C4-2B (cell line): ENCODE measurements around the gene MBNL1.
A peak's percentile ranks its signal among the peaks of the same experiment; 100 is the strongest.

ENCODE experiments used
- H3K27ac ChIP-seq: fragments of 450-650 bp; 2 replicates; pipeline ENCODE4 v1.5.1; 2017
- ZFX ChIP-seq: fragments of 450-650 bp; IDR thresholded peaks from 2 replicates; pipeline ENCODE4 v1.6.1; 2017
- TF ChIP-seq, protein P1 (sequence below): fragments of 450-650 bp; conservative IDR thresholded peaks from 2 replicates; pipeline ENCODE4 v1.5.1; 2017; ENCODE audit warnings: mild to moderate bottlenecking

MBNL1 gene

DNA sequence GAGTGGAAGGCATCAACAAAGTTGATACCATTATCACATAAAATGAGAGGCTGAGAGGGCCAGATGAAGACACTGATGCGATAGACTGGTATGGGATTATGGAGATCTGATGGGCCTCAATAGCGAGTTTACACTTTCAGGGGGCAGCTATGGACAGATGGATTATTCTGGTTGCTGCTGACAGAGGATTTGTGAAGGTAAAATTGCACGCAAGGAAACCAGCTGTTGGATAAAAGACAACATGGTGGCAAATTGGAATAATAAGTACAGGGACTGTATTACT lies 203.9 kb downstream of the MBNL1 start:
- H3K27ac ChIP-seq = no peak overlapping the region
- no peak for TF ChIP-seq ZFX
- TF ChIP-seq, protein P1, sequence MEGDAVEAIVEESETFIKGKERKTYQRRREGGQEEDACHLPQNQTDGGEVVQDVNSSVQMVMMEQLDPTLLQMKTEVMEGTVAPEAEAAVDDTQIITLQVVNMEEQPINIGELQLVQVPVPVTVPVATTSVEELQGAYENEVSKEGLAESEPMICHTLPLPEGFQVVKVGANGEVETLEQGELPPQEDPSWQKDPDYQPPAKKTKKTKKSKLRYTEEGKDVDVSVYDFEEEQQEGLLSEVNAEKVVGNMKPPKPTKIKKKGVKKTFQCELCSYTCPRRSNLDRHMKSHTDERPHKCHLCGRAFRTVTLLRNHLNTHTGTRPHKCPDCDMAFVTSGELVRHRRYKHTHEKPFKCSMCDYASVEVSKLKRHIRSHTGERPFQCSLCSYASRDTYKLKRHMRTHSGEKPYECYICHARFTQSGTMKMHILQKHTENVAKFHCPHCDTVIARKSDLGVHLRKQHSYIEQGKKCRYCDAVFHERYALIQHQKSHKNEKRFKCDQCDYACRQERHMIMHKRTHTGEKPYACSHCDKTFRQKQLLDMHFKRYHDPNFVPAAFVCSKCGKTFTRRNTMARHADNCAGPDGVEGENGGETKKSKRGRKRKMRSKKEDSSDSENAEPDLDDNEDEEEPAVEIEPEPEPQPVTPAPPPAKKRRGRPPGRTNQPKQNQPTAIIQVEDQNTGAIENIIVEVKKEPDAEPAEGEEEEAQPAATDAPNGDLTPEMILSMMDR = no peak

DNA sequence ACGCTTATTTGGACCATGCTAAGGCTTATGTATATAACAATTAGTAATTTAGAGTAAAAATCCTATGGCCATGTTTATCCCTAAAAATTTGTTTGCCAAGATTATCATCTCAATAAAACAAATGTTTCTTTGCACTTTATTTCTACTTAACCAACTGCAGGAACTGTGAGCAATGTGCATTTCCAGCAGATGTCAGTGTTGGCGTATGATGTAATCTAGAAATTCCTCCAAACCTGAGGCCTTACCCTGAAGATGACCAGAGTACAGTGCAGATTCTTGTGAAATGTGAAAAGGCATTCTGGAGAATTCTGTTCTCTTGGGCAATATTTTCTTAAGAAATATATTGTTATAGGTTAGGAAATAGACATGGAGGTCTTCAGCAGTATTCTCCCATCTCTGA lies 205.9 kb downstream of the MBNL1 start:
- no peak for TF ChIP-seq ZFX
- TF ChIP-seq, protein P1 = peak; percentile 89

DNA sequence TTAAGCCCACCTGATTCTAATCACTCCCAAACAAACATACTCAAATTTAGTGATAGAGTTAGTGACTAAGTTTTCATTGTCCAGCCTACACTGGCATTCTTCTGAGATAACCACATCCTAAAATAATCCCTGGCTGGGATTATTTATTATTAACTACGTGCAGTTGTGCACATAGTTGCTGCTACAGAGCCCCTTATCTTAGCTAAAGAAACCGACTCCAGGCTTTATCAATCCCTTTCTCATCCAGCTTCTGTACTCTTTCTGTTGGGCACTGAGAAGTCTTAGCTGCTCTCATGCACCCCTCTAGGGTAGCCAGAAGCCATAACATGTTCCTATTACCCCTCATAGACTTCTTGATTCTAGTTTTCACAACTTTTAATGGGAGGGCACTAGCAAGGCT lies 208.7 kb downstream of the MBNL1 start:
- TF ChIP-seq, protein P1 = no peak
- no peak for TF ChIP-seq ZFX
- no peak overlapping the region for H3K27ac ChIP-seq

More for the DNA sequence above, 205.9 kb downstream of the MBNL1 start:
- no peak overlapping the region for H3K27ac ChIP-seq

DNA sequence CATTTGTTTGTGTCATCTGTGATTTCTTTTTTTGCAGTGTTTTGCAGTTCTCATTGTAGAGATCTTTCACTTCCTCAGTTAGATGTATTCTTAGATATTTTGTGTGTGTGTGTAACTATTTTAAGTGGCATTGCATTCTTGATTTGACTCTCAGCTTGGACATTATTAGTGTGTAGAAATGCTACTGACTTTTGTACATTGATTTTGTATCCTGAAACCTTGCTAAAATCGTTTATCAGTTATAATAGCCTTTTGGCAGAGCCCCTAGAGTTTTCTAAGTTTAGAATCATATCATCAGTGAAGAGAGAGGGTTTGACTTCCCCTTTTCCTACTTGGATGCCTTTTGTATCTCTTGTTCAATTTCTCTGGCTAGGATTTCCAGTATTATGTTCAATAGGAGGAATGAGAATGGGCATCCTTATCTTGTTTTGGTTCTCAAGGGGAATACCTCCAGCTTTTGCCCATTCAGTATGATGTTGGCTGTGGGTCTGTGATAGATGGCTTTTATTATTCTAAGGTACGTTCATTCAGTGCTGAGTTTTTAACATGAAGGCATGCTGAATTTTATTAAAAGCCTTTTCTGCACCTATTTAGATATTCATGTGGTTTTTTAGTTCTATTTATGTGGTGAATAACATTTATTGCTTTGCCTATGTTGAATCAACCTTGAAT lies 211.7 kb downstream of the MBNL1 start:
- H3K27ac ChIP-seq = no peak overlapping the region
- TF ChIP-seq ZFX = no peak
- TF ChIP-seq, protein P1 = no peak

DNA sequence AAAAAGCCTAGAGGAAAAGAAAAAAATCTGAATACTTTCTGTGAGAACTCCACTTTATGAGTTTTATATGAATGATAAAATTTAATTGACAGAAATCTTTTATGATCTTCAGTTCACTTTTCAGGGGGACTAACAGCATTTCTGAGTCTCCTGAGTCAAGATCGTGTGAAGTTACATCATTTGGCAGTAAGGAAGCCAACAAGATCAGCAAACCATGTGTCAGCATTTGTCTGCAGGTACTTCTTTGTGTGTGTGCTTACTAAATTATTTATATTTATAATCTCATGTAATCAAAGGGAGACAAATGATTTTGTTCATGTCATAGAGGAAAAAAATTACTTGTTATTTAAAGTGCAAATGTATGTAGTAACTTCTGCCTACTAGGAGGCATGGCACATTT lies 217.6 kb downstream of the MBNL1 start:
- TF ChIP-seq ZFX = no peak
- TF ChIP-seq, protein P1 = no peak
- no peak overlapping the region for H3K27ac ChIP-seq

DNA sequence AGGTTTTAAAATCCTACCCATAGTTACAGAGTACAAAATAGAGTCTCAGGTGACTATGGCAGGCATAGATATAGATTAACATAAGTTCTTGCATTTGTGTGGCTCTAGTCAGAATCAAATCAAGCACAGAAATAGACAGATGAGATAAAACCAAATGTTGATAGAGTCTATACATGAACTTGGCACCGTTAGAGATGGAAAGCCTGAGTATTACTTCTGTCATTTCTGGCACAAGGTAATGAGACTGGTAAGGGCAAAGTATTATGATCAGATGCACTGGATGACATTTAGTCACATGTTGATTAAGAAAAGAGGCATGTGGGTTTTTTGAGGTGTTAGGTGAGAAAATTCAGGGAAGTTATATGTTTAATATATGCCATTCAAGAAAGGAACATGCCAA lies 219.7 kb downstream of the MBNL1 start:
- no peak overlapping the region for H3K27ac ChIP-seq
- no peak for TF ChIP-seq ZFX
- TF ChIP-seq, protein P1 = no peak

DNA sequence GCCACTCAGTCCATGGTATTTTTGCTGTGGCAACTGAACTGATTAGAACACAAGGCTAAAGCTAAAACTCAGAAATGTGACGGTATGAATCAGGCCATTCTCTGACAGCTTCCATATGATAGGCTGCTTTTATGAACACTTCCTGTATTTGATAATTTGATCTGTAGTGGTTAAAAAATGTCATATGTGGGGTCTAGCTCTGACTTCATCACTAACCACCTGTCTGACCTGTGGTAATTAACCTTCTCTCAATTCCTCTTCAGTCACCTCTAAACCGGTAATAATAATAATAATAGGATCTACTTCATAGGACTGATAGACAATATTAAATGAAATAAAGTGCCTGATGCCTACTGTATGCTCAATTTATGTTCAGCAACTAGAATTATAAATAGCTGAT lies 223.2 kb downstream of the MBNL1 start:
- TF ChIP-seq ZFX = no peak
- TF ChIP-seq, protein P1 = no peak
- H3K27ac ChIP-seq = no peak overlapping the region
